K562 (cell line): ENCODE data around the gene INPP5K. TPM values are rescaled to one million over a fixed set of nuclear protein-coding genes. Genes with fewer than 3 reads are reported as not detected.

Source experiments
- ATF7 ChIP-seq: fragments of 450-650 bp; IDR thresholded peaks from 2 replicates; pipeline ENCODE4 v1.7.1; 2014; ENCODE audit warnings: mild to moderate bottlenecking, moderate library complexity
- BRD4 ChIP-seq: fragments of 200-600 bp; sonication (generic); IDR thresholded peaks from 2 replicates; pipeline ENCODE4 v1.6.1; 2017; ENCODE audit warnings: inconsistent platforms
- CBX3 ChIP-seq, 2 experiments: IDR thresholded peaks; 1 replicate in 1 of 2; 2 replicates in 1 of 2; pipeline ENCODE4 v1.6.1; 2012; ENCODE audit warnings: inconsistent platforms in 2 of 2, low read length in 2 of 2, borderline replicate concordance in 1 of 2, control low read depth in 1 of 2
- CGGBP1 ChIP-seq: fragments of 250-450 bp; sonication (Bioruptor Pico); IDR thresholded peaks from 2 replicates; pipeline ENCODE4 v1.9.0; 2021; ENCODE audit warnings: mild to moderate bottlenecking
- CHCHD3 ChIP-seq: fragments of 250-450 bp; sonication (Bioruptor Pico); IDR thresholded peaks from 2 replicates; pipeline ENCODE4 v2.1.2; 2022; ENCODE audit warnings: mild to moderate bottlenecking
- CREB1 ChIP-seq, 2 experiments: sonication (generic) in 1 of 2; formaldehyde crosslinking in 1 of 2; IDR thresholded peaks; 2 replicates each; pipeline versions ENCODE4 v1.6.1 to v1.8.0; 2012 to 2022; ENCODE audit warnings: inconsistent platforms in 1 of 2, mild to moderate bottlenecking in 1 of 2, missing genetic modification reagents in 1 of 2, moderate library complexity in 1 of 2
- CREM ChIP-seq: IDR thresholded peaks from 2 replicates; pipeline ENCODE4 v1.6.1; 2014; ENCODE audit warnings: antibody characterized with exemption, low read depth
- DACH1 ChIP-seq: fragments of 450-650 bp; IDR thresholded peaks from 2 replicates; pipeline ENCODE4 v1.6.1; 2018; ENCODE audit not compliant: partially characterized antibody
- E2F6 ChIP-seq, 2 experiments: IDR thresholded peaks; 2 replicates each; pipeline ENCODE4 v1.6.1; 2011; ENCODE audit warnings: borderline replicate concordance in 1 of 2, control low read depth in 1 of 2, low read depth in 1 of 2, low read length in 1 of 2, mild to moderate bottlenecking in 1 of 2, mixed read lengths in 1 of 2, moderate library complexity in 1 of 2; ENCODE audit not compliant: insufficient read depth in 1 of 2, insufficient read length in 1 of 2, poor library complexity in 1 of 2, severe bottlenecking in 1 of 2; ENCODE audit errors: extremely low read depth in 1 of 2
- ELF2 ChIP-seq: fragments of 250-450 bp; sonication (Bioruptor Pico); IDR thresholded peaks from 2 replicates; pipeline ENCODE4 v1.5.0; 2021; ENCODE audit warnings: mild to moderate bottlenecking
- FUS ChIP-seq: fragments of 200-400 bp; formaldehyde crosslinking; optimal IDR thresholded peaks from 2 replicates; pipeline ENCODE3; 2017; ENCODE audit warnings: low read depth, low read length
- KDM1A ChIP-seq, 2 experiments: fragments of 450-650 bp; IDR thresholded peaks; 2 replicates each; pipeline ENCODE4 v1.6.1; 2016; ENCODE audit warnings: mild to moderate bottlenecking in 2 of 2
- KDM5B ChIP-seq: fragments of 200-600 bp; sonication (generic); IDR thresholded peaks from 2 replicates; pipeline ENCODE4 v1.6.1; 2012; ENCODE audit warnings: low read depth, mild to moderate bottlenecking, moderate library complexity, low read length, control low read depth, inconsistent platforms; ENCODE audit not compliant: insufficient replicate concordance
- MLLT1 ChIP-seq, 2 experiments: fragments of 450-650 bp; IDR thresholded peaks; 2 replicates each; pipeline ENCODE4 v1.6.1; 2016
- NCOA6 ChIP-seq: fragments of 450-650 bp; IDR thresholded peaks from 2 replicates; pipeline ENCODE4 v1.6.1; 2017; ENCODE audit warnings: mild to moderate bottlenecking
- PRDM10 ChIP-seq: fragments of 450-650 bp; IDR thresholded peaks from 2 replicates; pipeline ENCODE4 v1.6.1; 2018; ENCODE audit not compliant: partially characterized antibody
- RAD21 ChIP-seq, 2 experiments: fragments of 250-450 bp in 1 of 2; fragments of 450-650 bp in 1 of 2; sonication (Bioruptor Pico) in 1 of 2; formaldehyde crosslinking in 1 of 2; IDR thresholded peaks in 1 of 2; conservative IDR thresholded peaks in 1 of 2; 2 replicates each; pipeline versions ENCODE4 v1.4.0 to v1.8.0; 2020 to 2022; ENCODE audit warnings: mild to moderate bottlenecking in 2 of 2, moderate library complexity in 1 of 2
- SIRT6 ChIP-seq: IDR thresholded peaks from one replicate; pipeline ENCODE4 v1.6.1; 2012; ENCODE audit warnings: low read depth, mild to moderate bottlenecking, control low read depth, inconsistent platforms, low read length, moderate library complexity
- SMARCA4 ChIP-seq: fragments of 450-650 bp; IDR thresholded peaks from 2 replicates; pipeline ENCODE4 v1.6.1; 2016
- SREBF2 ChIP-seq: sonication (generic); formaldehyde crosslinking; IDR thresholded peaks from 2 replicates; pipeline ENCODE4 v1.4.0; 2020; ENCODE audit warnings: mild to moderate bottlenecking, missing genetic modification reagents
- TAF9B ChIP-seq: fragments of 450-650 bp; IDR thresholded peaks from 2 replicates; pipeline ENCODE4 v1.6.1; 2018; ENCODE audit warnings: mild to moderate bottlenecking; ENCODE audit not compliant: partially characterized antibody
- ZNF583 ChIP-seq: fragments of 250-450 bp; sonication (Bioruptor Pico); IDR thresholded peaks from 2 replicates; pipeline ENCODE4 v1.4.0; 2020
- polyA plus RNA-seq, 8 experiments: library from polyadenylated mRNA; depleted of rRNA in 4 of 8; stranded (reverse) in 5 of 8; unstranded in 3 of 8; fragments of >200 nt; fragmentation: Nextera tagmentation in 2 of 8; fragmentation: Illumina TruSeq in 1 of 8; extraction: Ambion mirVana in 2 of 8; extraction: Trizol in 1 of 8; gene quantifications; 2 replicates each; pipeline versions ENCODE4 v1.2.1 to v1.2.3, GENCODE V29; 2011 to 2014; ENCODE audit warnings: inconsistent platforms in 1 of 8, missing spikeins in 1 of 8
- total RNA-seq, 7 experiments: library from RNA; depleted of rRNA in 6 of 7; stranded (reverse); fragments of >200 nt in 6 of 7; fragmentation: Illumina TruSeq in 2 of 7; extraction: Trizol in 2 of 7; gene quantifications; 2 replicates each; pipeline versions ENCODE4 v1.2.1 to v1.2.3, GENCODE V29; 2011 to 2021; ENCODE audit warnings: low replicate concordance in 1 of 7

Gene INPP5K
- total and polyA plus RNA-seq, 9 of the 15 experiments (the other 6 are each of a cell fraction or from before 2014, with no cell fraction given), result 0.63 to 15.1 (median 10.1) TPM

GRCh38 chr17:1516388-1517161 is at the start of gene INPP5K (continued):
- TF ChIP-seq CBX3 (IDR thresholded peaks at IDR 0.05; ENCODE audit: borderline replicate concordance in 1 of 2, low read length in 2 of 2) (no peak), BRD4 (no peak), E2F6 (IDR thresholded peaks at IDR 0.05; ENCODE audit: borderline replicate concordance in 1 of 2, extremely low read depth in 1 of 2, insufficient read depth in 1 of 2, insufficient read length in 1 of 2, low read depth in 1 of 2, low read length in 1 of 2, poor library complexity in 1 of 2, severe bottlenecking in 1 of 2) (peak; percentile 35 to 50), ELF2 (CRISPR knock-in tag) (peak; percentile 79), KDM5B (peak; percentile 79), PRDM10 (no peak), DACH1 (no peak), NCOA6 (no peak), CGGBP1 (no peak), CHCHD3 (CRISPR knock-in tag) (no peak), ZNF583 (no peak), SREBF2 (CRISPR knock-in tag) (no peak), CREB1 (IDR thresholded peaks at IDR 0.05) (peak; percentile 90), CREB1 (CRISPR knock-in tag; IDR thresholded peaks at IDR 0.05) (peak; percentile 91), KDM1A (IDR thresholded peaks at IDR 0.05) (no peak), FUS (peak; percentile 68), CREM (peak; percentile 86), RAD21 (CRISPR knock-in tag; conservative IDR thresholded peaks at IDR 0.05 in 1 of 2, IDR thresholded peaks at IDR 0.05 in 1 of 2) (no peak), SMARCA4 (no peak), SIRT6 (no peak), MLLT1 (IDR thresholded peaks at IDR 0.05) (no peak), TAF9B (no peak), ATF7 (peak; percentile 80)
